Testis (tissue), 3 donors: Measurements from ENCODE around the gene RPA3. TPM values are rescaled to one million over a fixed set of nuclear protein-coding genes. Genes with fewer than 3 reads are reported as not detected.

ENCODE experiments used
- DNase-seq: peaks from one replicate; pipeline ENCODE4 v3.0.0-alpha.2; 2019
- H3K27ac ChIP-seq, 2 donors: fragments of 200-600 bp; sonication (generic); one replicate each; pipeline ENCODE4 v1.5.1; 2019
- H3K27me3 ChIP-seq: fragments of 200-600 bp; sonication (generic); one replicate; pipeline ENCODE4 v1.5.1; 2019
- H3K36me3 ChIP-seq: fragments of 200-600 bp; sonication (generic); one replicate; pipeline ENCODE4 v1.5.1; 2017; ENCODE audit warnings: low read depth; ENCODE audit errors: missing control alignments
- H3K4me1 ChIP-seq: fragments of 200-600 bp; sonication (generic); one replicate; pipeline ENCODE4 v1.5.1; 2019
- H3K4me3 ChIP-seq, 2 donors: fragments of 200-600 bp; sonication (generic); one replicate each; pipeline ENCODE4 v1.5.1; 2017 to 2019
- H3K9me3 ChIP-seq: fragments of 200-600 bp; sonication (generic); one replicate; pipeline ENCODE4 v1.5.1; 2017
- POLR2A ChIP-seq: fragments of 450-650 bp; IDR thresholded peaks from one replicate; pipeline ENCODE4 v1.6.1; 2017; ENCODE audit warnings: antibody characterized with exemption, mild to moderate bottlenecking, moderate library complexity
- WGBS, 2 donors: methylation state at CpG; one replicate each; pipeline ENCODE4 v1.1.5; 2018; 5-methylcytosine and 5-hydroxymethylcytosine counted together
- intact Hi-C: fragments of 100-400 bp; cut with DNase I; formaldehyde crosslinking; loops from one replicate; pipeline ENCODE4 v1.15.1; 2023; ENCODE audit warnings: low total_unique reads
- polyA plus RNA-seq: library from polyadenylated mRNA; stranded (reverse); fragments of 350-450 nt; fragmentation: Illumina TruSeq; extraction: RNeasy Lipid Tissue Mini Kit (QIAGEN cat#74804); gene quantifications from one replicate; pipeline ENCODE4 v1.2.3, GENCODE V29; 2014; ENCODE audit warnings: low read depth, low replicate concordance; ENCODE audit not compliant: insufficient read depth
- total RNA-seq, 2 donors: library from RNA; depleted of rRNA; stranded (reverse); fragments of >200 nt; gene quantifications; one replicate each; pipeline ENCODE4 v1.2.3, GENCODE V29; 2016
- TF ChIP-seq, protein P1 (sequence below), 3 experiments: fragments of 450-650 bp in 2 of 3; fragments of 200-600 bp in 1 of 3; sonication (generic) in 1 of 3; IDR thresholded peaks; one replicate each; pipeline ENCODE4 v1.5.1; 2016 to 2019; ENCODE audit warnings: antibody characterized with exemption in 3 of 3, mild to moderate bottlenecking in 2 of 3, moderate library complexity in 1 of 3

Gene RPA3
- total and polyA plus RNA-seq, 3 donors from 2014 or later, result 25.8 to 48.7 (median 40.6) TPM

DNA sequence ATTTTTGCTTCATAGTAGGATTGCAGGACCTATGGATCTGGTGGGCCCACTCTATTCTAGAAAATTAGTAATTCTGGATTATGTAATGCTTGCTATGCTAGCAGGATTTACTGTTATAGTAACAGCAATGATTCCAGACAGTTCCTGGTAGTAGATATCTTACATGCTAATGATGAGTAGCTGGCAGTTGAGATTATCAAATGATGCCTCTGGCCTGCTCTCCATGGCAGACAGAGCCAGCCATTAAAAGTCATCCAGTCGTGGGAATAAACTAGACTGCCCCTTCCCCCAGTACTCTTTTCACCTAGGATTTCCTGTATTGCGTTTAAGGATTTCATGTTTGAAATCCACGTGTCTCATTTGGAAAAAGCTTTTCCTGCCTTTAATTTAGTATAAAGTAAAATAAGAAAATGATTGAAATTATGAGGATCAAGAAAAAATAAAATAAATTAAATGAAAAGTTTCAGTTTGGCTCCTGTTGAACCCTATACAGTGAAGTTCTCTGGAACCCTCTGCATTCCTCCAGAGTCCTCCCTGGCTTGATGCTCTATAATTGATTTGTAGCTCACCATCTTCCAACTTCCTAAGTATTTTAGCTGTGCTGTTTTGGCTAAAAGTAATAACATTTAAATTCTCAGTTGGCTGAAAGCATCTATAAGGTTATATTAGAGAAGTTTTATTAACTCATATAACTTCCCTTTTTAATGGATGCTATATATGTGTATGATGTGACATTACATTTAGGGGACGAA is 63.3 kb downstream of the RPA3 start:
- Histone ChIP-seq H3K36me3 (no peaks in the 10 kb centered on the region), H3K27ac (no peak overlapping the region), H3K9me3 (no peaks in the 10 kb centered on the region), H3K27me3 (no peaks in the 10 kb centered on the region), H3K4me3 (no peak overlapping the region), H3K4me1 (no peaks in the 10 kb centered on the region)
- 80 to 81% methylated on average over 4 of the region's 4 CpGs for WGBS, 2 donors
- DNase-seq, result no peak
- TF ChIP-seq, protein P1, sequence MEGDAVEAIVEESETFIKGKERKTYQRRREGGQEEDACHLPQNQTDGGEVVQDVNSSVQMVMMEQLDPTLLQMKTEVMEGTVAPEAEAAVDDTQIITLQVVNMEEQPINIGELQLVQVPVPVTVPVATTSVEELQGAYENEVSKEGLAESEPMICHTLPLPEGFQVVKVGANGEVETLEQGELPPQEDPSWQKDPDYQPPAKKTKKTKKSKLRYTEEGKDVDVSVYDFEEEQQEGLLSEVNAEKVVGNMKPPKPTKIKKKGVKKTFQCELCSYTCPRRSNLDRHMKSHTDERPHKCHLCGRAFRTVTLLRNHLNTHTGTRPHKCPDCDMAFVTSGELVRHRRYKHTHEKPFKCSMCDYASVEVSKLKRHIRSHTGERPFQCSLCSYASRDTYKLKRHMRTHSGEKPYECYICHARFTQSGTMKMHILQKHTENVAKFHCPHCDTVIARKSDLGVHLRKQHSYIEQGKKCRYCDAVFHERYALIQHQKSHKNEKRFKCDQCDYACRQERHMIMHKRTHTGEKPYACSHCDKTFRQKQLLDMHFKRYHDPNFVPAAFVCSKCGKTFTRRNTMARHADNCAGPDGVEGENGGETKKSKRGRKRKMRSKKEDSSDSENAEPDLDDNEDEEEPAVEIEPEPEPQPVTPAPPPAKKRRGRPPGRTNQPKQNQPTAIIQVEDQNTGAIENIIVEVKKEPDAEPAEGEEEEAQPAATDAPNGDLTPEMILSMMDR (IDR thresholded peaks at IDR 0.05), result no peak
- TF ChIP-seq POLR2A, result no peak
- intact Hi-C loops, result no loop called here

DNA sequence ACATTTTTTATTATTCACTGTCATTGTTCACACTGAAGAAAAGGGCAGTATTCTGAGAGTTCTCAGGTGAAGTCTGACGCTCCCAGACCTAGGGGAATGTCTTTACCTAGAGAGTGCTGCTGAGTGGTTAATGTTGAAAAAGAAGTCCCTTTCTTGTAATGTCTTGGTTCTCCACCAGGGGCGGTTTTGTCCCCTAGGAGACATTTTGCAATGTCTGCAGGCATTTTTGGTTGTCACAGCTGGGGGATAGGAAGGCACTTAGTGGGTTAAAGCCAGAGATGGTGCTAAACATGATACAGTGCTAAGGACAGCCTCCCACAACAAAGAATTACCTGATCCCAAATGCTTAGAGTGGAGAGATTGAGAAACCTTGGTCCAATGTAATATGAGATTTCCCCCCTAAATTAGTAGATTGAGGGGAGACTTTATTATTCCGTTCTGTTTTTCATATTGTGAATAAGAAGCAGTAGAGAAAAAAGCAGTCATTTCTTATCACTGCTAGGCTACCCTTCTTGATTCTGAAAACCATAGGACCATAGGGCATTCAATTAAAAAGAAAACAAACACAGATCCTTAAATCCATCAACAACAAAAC is 64.7 kb downstream of the RPA3 start:
- DNase-seq, result no peak
- Histone ChIP-seq H3K27ac (no peak overlapping the region), H3K9me3 (no peaks in the 10 kb centered on the region), H3K4me1 (no peaks in the 10 kb centered on the region), H3K27me3 (no peaks in the 10 kb centered on the region), H3K4me3 (no peak overlapping the region), H3K36me3 (no peaks in the 10 kb centered on the region)
- WGBS, 2 donors, result 72% methylated on average over 3 of the region's 3 CpGs
- TF ChIP-seq, protein P1 (IDR thresholded peaks at IDR 0.05), result peak in 1 of 3 experiments; percentile 53
- TF ChIP-seq POLR2A, result no peak
- intact Hi-C loops, result no loop called here

DNA sequence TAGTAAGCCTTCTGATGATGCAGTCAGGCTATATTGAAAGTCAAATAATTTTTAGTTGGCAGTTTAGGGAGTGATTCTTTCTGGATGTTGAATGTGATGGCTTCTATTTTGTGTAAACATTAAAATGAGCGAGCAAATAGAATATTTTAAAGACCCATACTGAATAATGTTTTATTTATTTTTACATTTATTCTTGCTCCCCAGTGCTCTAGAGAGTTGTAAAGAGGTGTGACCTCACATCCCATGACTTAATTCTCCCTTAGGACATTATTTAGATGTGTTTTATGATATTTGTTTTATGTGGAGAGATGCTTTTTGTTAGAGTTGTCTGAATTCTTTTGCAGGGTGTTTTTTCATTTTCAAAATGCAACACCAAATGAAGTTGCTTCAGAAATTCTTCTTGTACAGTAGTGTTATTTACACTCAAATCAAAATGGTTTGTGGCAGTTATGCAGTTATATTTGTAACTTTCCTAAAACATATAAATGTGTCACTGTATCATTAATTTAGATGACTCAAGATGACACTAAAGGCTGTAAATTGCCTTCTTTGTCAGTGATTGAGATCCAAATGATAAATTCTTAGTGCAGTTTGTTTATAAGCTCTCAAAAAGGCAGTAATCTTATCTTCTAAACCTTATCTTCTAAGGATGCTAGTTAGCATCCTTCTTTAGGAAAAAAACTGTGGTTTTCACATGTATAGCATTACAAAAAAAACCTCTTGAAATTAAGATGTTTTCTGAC is 65.4 kb downstream of the RPA3 start:
- H3K27me3 ChIP-seq, result no peaks in the 10 kb centered on the region
- WGBS, 2 donors, result 95 to 100% methylated on average over 1 of the region's 1 CpG
- no peaks in the 10 kb centered on the region for H3K36me3 ChIP-seq
- H3K27ac ChIP-seq, result no peak overlapping the region
- H3K4me3 ChIP-seq, result no peak overlapping the region
- no peaks in the 10 kb centered on the region for H3K4me1 ChIP-seq
- TF ChIP-seq, protein P1 (IDR thresholded peaks at IDR 0.05), result no peak
- TF ChIP-seq POLR2A, result no peak
- no peak for DNase-seq
- intact Hi-C loops, result no loop called here
- no peaks in the 10 kb centered on the region for H3K9me3 ChIP-seq

DNA sequence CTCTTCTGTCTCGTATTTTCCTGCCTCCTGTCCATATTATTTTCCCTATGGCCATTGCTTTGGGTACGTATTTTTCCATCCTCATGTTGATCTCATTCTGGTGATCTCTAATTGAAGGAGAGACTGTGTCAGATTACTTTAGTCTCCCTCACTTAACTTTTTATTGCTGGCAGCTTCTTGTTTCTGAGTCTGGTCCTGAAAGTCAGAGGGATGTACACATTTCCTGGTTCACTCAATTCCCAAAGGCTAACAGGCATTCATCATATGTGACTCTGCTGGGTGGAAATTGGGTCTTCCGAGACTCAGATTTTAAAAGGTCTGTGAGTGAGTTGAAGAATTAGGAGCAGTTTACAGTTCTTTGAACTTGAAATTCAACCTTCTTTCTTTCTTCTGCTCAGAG is 66.9 kb downstream of the RPA3 start:
- no peak for DNase-seq
- no peak overlapping the region for H3K4me3 ChIP-seq
- no peaks in the 10 kb centered on the region for H3K27me3 ChIP-seq
- no peaks in the 10 kb centered on the region for H3K36me3 ChIP-seq
- no peak overlapping the region for H3K27ac ChIP-seq
- no peaks in the 10 kb centered on the region for H3K4me1 ChIP-seq
- 57 to 85% methylated on average over 3 of the region's 3 CpGs for WGBS, 2 donors
- no peaks in the 10 kb centered on the region for H3K9me3 ChIP-seq
- TF ChIP-seq, protein P1 (IDR thresholded peaks at IDR 0.05), result no peak
- no peak for TF ChIP-seq POLR2A
- intact Hi-C loops, result no loop called here
